GM19025 (cell line): ENCODE data around the gene AHSA1.

Experiments
- ATAC-seq: cut with Tn5 transposase; IDR thresholded peaks from one replicate; pipeline ENCODE4 v1.9.1; 2021; ENCODE audit warnings: mild to moderate bottlenecking, low read depth, moderate library complexity; ENCODE audit not compliant: unreplicated experiment

Gene AHSA1

GRCh38 chr14:77507762-77508161, 49.9 kb downstream of the AHSA1 start:
- no peak for ATAC-seq

GRCh38 chr14:77508249-77508648, 50.4 kb downstream of the AHSA1 start:
- ATAC-seq: no peak

GRCh38 chr14:77508876-77509275, 51.0 kb downstream of the AHSA1 start:
- ATAC-seq: no peak

GRCh38 chr14:77509366-77509765, 51.5 kb downstream of the AHSA1 start:
- no peak for ATAC-seq

GRCh38 chr14:77511486-77512162, 53.7 kb downstream of the AHSA1 start:
- ATAC-seq: no peak

- no peak for ATAC-seq
Observed at GRCh38 chr14:77516126-77516525, 58.2 kb downstream of the AHSA1 start.
